Esophagus (tissue), 2 donors: Measurements from ENCODE around the gene SLC24A4. TPM values are rescaled to one million over a fixed set of nuclear protein-coding genes. Genes with fewer than 3 reads are reported as not detected.

Experiments used
- H3K27ac ChIP-seq, 2 donors: one replicate each; pipeline ENCODE4 v1.5.1; 2013; ENCODE audit warnings: low read depth in 2 of 2, mild to moderate bottlenecking in 2 of 2, inconsistent platforms in 1 of 2, low read length in 1 of 2, moderate library complexity in 1 of 2
- H3K27me3 ChIP-seq, 2 donors: one replicate each; pipeline ENCODE4 v1.6.1; 2013; ENCODE audit warnings: low read length in 2 of 2, control low read depth in 1 of 2, mild to moderate bottlenecking in 1 of 2; ENCODE audit not compliant: insufficient read depth in 2 of 2, control insufficient read depth in 1 of 2
- H3K36me3 ChIP-seq, 2 donors: one replicate each; pipeline ENCODE4 v1.6.1; 2013; ENCODE audit warnings: low read length in 1 of 2; ENCODE audit not compliant: control insufficient read depth in 2 of 2, insufficient read depth in 2 of 2
- H3K4me1 ChIP-seq, 2 donors: one replicate each; pipeline ENCODE4 v1.6.1; 2013; ENCODE audit warnings: low read length in 1 of 2; ENCODE audit not compliant: control insufficient read depth in 2 of 2, insufficient read depth in 2 of 2
- H3K4me3 ChIP-seq, 2 donors: one replicate each; pipeline ENCODE4 v1.5.1; 2013; ENCODE audit warnings: low read length in 2 of 2, mild to moderate bottlenecking in 2 of 2, low read depth in 1 of 2, moderate library complexity in 1 of 2
- H3K9me3 ChIP-seq, 2 donors: one replicate each; pipeline ENCODE4 v1.6.1; 2013; ENCODE audit warnings: mild to moderate bottlenecking in 2 of 2, low read depth in 1 of 2, low read length in 1 of 2, moderate library complexity in 1 of 2; ENCODE audit not compliant: control insufficient read depth in 2 of 2, insufficient read depth in 1 of 2
- WGBS, 2 donors: extraction: QIAGEN DNeasy Blood & Tissue Kit; methylation state at CpG; one replicate each; pipeline ENCODE4 v1.1.7; 2013; 5-methylcytosine and 5-hydroxymethylcytosine counted together
- polyA plus RNA-seq, 2 donors: library from polyadenylated mRNA; stranded (reverse); fragments of 200-250 nt; gene quantifications; one replicate each; pipeline ENCODE4 v1.2.3, GENCODE V29; 2013
- donor health status: healthy with polysubstance abuse.
- donor health status: Bipolar disorder and iron deficiency.

SLC24A4 gene
- polyA plus RNA-seq, 2 donors: 0.04 TPM

DNA sequence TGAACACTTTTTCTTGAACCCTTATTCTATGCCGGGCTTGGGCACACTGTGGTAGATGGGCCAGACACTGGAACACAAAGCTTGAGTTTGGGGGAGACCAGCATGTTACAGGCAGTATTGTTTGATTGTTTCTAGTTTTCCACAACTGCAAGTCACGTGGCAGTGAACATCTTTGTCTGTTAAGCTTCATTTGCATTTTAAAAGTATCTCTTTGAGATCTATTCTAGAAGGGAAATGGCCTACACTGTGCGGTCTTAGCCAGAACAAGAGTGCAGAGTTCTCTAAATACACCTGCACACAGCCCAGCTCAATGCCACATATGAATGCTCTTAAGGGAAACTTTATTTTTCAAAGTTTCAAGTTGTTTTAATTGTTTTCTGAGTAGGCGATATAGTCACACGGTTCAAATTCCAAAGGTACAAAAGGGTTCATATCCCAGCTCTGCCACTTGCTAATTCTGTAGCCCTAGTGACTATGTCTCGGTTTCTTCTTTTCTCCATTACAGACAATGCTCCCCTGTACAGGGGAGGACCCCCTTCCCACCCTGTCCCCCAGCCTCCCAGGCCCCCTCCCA, 215.5 kb downstream of the SLC24A4 start:
- Histone ChIP-seq H3K27ac (no peak overlapping the region), H3K4me1 (peaks cover 4 to 10% of the 10 kb centered on the region in 2 donors), H3K27me3 (no peaks in the 10 kb centered on the region), H3K4me3 (no peak overlapping the region), H3K9me3 (no peaks in the 10 kb centered on the region), H3K36me3 (no peaks in the 10 kb centered on the region)
- 78 to 88% methylated on average over 6 of the region's 6 CpGs for WGBS, 2 donors

- no peaks in the 10 kb centered on the region for H3K36me3 ChIP-seq
- H3K27ac ChIP-seq: peak overlapping the region; percentile 68 to 87
- H3K4me3 ChIP-seq: no peak overlapping the region
- WGBS, 2 donors: 91 to 96% methylated on average over 3 of the region's 3 CpGs
- no peaks in the 10 kb centered on the region for H3K9me3 ChIP-seq
- no peaks in the 10 kb centered on the region for H3K27me3 ChIP-seq
- H3K4me1 ChIP-seq: peaks cover 4 to 10% of the 10 kb centered on the region in 2 donors
These were observed 216.5 kb downstream of the SLC24A4 start for GRCh38 chr14:92539419-92539818.

DNA sequence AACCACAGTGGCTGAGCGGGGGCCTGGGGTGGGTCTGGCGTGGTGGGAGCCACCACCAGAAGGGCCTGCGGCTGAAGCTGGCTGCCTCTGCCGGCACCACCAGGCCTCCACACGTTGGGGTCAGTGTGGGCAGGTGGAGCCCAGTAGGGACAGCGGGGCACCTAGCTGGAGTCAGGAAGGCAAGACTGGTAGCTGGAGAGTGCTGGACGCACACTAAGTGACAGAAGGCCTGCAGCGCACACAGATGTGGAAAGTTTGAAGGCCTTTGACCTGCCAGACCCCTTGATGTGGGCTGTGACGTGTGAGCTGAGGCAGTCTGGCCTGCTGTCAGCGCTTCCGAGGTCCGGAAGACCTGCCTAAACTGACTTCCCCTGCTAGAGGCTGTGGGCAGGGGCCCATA, 216.9 kb downstream of the SLC24A4 start:
- Histone ChIP-seq H3K4me3 (no peak overlapping the region), H3K4me1 (peaks cover 4 to 10% of the 10 kb centered on the region in 2 donors), H3K27me3 (no peaks in the 10 kb centered on the region), H3K9me3 (no peaks in the 10 kb centered on the region), H3K27ac (peak overlapping the region; percentile 68 to 87), H3K36me3 (no peaks in the 10 kb centered on the region)
- WGBS, 2 donors: 63 to 70% methylated on average over 12 of the region's 12 CpGs

GRCh38 chr14:92540472-92541048, 217.6 kb downstream of the SLC24A4 start:
- Histone ChIP-seq H3K27me3 (no peaks in the 10 kb centered on the region), H3K36me3 (no peaks in the 10 kb centered on the region), H3K27ac (peak overlapping the region; percentile 68 to 87), H3K4me1 (peaks cover 4 to 10% of the 10 kb centered on the region in 2 donors), H3K4me3 (no peak overlapping the region), H3K9me3 (no peaks in the 10 kb centered on the region)
- 6 to 9% methylated on average over 6 of the region's 6 CpGs for WGBS, 2 donors

DNA sequence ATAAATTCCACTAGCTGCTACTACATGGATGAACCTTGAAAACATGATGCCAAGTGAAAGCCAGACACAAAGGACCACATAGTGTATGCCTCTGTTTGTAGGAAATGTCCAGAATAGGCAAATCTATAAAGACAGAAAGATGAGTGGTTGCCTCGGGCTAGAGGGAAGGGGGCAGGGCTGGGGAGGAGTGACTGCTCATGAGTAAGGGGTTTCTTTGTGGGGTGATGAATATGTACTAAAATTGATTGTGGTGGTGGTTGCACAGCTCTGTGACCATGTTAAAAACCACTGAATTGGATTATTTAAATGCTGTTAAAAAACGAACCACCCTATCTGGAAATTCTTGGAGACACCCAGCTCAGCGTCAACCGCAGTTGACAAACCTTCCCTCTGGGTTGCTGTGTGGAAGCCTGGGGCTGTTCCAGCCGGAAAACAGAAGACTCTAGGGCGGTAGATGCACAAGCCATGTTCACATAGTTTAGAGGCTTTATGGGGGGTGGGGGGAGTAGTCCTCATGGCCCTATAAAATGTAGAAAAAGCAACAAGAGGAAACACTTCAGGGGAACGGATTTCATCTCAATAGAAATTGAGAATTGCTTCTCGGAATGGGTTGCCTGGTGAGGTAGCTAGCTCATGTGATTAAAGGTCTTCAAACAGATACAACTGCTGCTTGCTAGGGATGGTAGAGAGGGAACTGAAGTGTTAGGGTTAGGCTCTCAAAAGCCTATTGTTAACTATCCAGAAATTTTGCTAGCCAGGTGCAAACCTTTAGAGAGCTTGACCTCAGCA, 220.0 kb downstream of the SLC24A4 start:
- H3K9me3 ChIP-seq: no peaks in the 10 kb centered on the region
- H3K27me3 ChIP-seq: no peaks in the 10 kb centered on the region
- peaks cover 0 to 10% of the 10 kb centered on the region in 2 donors for H3K4me1 ChIP-seq
- H3K27ac ChIP-seq: no peak overlapping the region
- WGBS, 2 donors: 73 to 78% methylated on average over 8 of the region's 8 CpGs
- no peak overlapping the region for H3K4me3 ChIP-seq
- H3K36me3 ChIP-seq: no peaks in the 10 kb centered on the region

DNA sequence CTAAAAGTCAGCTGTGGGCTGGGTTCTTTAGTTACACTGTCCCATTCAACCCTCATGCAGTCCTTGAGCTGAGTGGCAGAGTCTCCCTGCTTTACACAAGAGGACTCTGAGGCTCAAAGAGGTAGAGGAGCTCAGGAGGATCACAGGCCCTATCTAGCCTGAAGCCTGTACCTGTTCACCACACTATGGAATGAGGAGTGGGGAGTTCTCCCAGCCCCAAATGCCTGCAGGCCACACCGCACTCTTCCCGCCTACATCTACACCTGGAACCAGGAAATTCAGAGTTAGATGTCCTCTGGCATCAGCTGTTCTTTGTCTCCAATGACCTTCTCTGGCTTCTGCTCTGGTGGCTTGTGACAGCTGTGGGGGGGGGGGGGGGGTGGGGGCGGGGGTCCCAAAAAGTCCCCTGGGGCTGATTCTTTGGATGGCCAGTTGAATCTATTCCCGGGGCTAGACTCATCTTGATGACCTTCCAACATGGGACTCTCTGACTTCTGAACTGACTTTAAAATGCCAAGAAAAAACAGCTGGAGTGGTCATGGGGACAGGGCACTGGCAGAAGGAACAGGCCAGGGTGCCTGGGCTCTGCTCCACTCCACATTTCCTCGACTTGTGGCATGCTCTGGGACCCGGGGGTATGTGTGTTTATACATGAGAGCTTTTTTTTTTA, 221.2 kb downstream of the SLC24A4 start:
- no peaks in the 10 kb centered on the region for H3K9me3 ChIP-seq

DNA sequence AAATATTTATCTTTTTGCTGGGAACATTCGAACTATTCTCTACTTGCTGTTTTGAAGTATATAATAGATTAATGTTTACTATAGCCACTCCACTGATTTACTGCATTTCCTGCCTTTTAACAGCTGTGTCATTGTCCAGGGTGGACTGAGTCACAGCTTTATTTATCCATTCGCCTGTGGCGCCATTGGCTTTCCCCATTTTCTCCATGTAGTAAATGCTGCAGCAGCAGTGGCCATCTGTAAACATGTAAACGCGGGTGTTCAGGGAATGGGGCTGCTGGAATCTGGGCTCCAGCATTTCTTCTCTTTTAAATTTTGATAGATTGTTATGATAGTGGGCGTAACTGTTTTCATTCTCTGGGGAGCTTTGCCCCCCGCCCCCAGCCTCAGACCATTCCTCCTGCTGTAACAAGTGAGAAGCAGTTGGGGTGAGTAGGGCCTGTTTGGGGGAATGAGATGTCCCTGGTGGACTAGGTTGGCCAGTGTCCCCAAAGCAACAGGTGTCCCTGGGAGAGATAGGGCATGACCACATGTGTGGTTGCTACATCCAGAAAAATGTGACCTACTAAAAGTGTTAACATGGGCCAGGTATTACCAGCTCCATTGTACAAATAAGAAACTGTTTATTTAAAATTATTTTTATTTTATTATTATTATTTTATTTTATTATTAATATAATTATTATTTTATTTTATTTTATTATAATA, 223.5 kb downstream of the SLC24A4 start:
- Histone ChIP-seq H3K27me3 (no peaks in the 10 kb centered on the region), H3K9me3 (no peaks in the 10 kb centered on the region), H3K36me3 (no peaks in the 10 kb centered on the region), H3K27ac (peak overlapping the region in 1 of 2 donors; percentile 3), H3K4me3 (no peak overlapping the region), H3K4me1 (no peaks in the 10 kb centered on the region)
- 81 to 85% methylated on average over 7 of the region's 7 CpGs for WGBS, 2 donors

More for the DNA sequence above, 221.2 kb downstream of the SLC24A4 start:
- H3K4me3 ChIP-seq: no peak overlapping the region
- no peaks in the 10 kb centered on the region for H3K27me3 ChIP-seq
- 57 to 64% methylated on average over 5 to 6 of the region's 6 CpGs for WGBS, 2 donors
- H3K4me1 ChIP-seq: peaks cover 0 to 10% of the 10 kb centered on the region in 2 donors
- H3K36me3 ChIP-seq: no peaks in the 10 kb centered on the region
- peak overlapping the region in 1 of 2 donors; percentile 37 for H3K27ac ChIP-seq

GRCh38 chr14:92549105-92549858, 226.3 kb downstream of the SLC24A4 start:
- Histone ChIP-seq H3K27me3 (no peaks in the 10 kb centered on the region), H3K27ac (peak overlapping the region; percentile 31 to 59), H3K36me3 (no peaks in the 10 kb centered on the region), H3K4me3 (no peak overlapping the region), H3K9me3 (no peaks in the 10 kb centered on the region), H3K4me1 (no peaks in the 10 kb centered on the region)
- 76 to 78% methylated on average over 17 of the region's 17 CpGs for WGBS, 2 donors
